ENCODE results near the gene CNP.

CNP gene

GRCh38 chr17:41932816-41933389 is 33.7 kb upstream of the CNP start:
- Histone ChIP-seq H3K4me1 (peaks cover 0 to 18% (median 11%) of the 10 kb centered on the region in 4 donors), H3K27ac (no peak overlapping the region), H3K36me3 (peaks cover 0 to 23% (median 8%) of the 10 kb centered on the region in 3 donors), H3K4me3 (no peak overlapping the region), H3K27me3 (no peaks in the 10 kb centered on the region), H3K9me3 (no peaks in the 10 kb centered on the region)
- no peak for DNase-seq
- intact Hi-C loops (cut with DNase I; ENCODE audit: low total_unique reads), result no loop called here
- no peak for TF ChIP-seq CTCF (IDR thresholded peaks at IDR 0.05)

- no peak for DNase-seq
- no peak overlapping the region for H3K4me3 ChIP-seq
- H3K27me3 ChIP-seq, result no peaks in the 10 kb centered on the region
- no peak for TF ChIP-seq CTCF (IDR thresholded peaks at IDR 0.05)
- peaks cover 0 to 35% (median 8%) of the 10 kb centered on the region in 3 donors for H3K36me3 ChIP-seq
- intact Hi-C loops (cut with DNase I; ENCODE audit: low total_unique reads), result no loop called here
- no peak overlapping the region for H3K27ac ChIP-seq
- H3K4me1 ChIP-seq, result peaks cover 0 to 7% (median 0%) of the 10 kb centered on the region in 4 donors
- no peaks in the 10 kb centered on the region for H3K9me3 ChIP-seq
These were observed 31.0 kb upstream of the CNP start for GRCh38 chr17:41935641-41936040.

- no peak overlapping the region for H3K4me3 ChIP-seq
- no peaks in the 10 kb centered on the region for H3K27me3 ChIP-seq
- H3K27ac ChIP-seq, result no peak overlapping the region
- TF ChIP-seq CTCF (IDR thresholded peaks at IDR 0.05), result no peak
- no peaks in the 10 kb centered on the region for H3K4me1 ChIP-seq
- no peaks in the 10 kb centered on the region for H3K9me3 ChIP-seq
- intact Hi-C loops (cut with DNase I; ENCODE audit: low total_unique reads), result no loop called here
- no peak for DNase-seq
- peaks cover 0 to 35% (median 8%) of the 10 kb centered on the region in 3 donors for H3K36me3 ChIP-seq
These were observed 28.3 kb upstream of the CNP start for GRCh38 chr17:41937970-41938954.

GRCh38 chr17:41939044-41939692 is 27.4 kb upstream of the CNP start:
- H3K27ac ChIP-seq, result no peak overlapping the region
- no peak for DNase-seq
- H3K36me3 ChIP-seq, result peaks cover 0 to 35% (median 8%) of the 10 kb centered on the region in 3 donors
- no peaks in the 10 kb centered on the region for H3K9me3 ChIP-seq
- no peaks in the 10 kb centered on the region for H3K4me1 ChIP-seq
- H3K4me3 ChIP-seq, result no peak overlapping the region
- intact Hi-C loops (cut with DNase I; ENCODE audit: low total_unique reads), result no loop called here
- TF ChIP-seq CTCF (IDR thresholded peaks at IDR 0.05), result no peak
- H3K27me3 ChIP-seq, result no peaks in the 10 kb centered on the region

- Histone ChIP-seq H3K4me1 (no peaks in the 10 kb centered on the region), H3K27me3 (no peaks in the 10 kb centered on the region), H3K36me3 (peaks cover 0 to 34% (median 8%) of the 10 kb centered on the region in 3 donors), H3K27ac (no peak overlapping the region), H3K9me3 (no peaks in the 10 kb centered on the region), H3K4me3 (no peak overlapping the region)
- no peak for DNase-seq
- intact Hi-C loops (cut with DNase I; ENCODE audit: low total_unique reads), result no loop called here
- no peak for TF ChIP-seq CTCF (IDR thresholded peaks at IDR 0.05)
These were observed 26.9 kb upstream of the CNP start for GRCh38 chr17:41939693-41940090.

All from tibial artery (tissue), 4 donors.